BE2C (cell line): ENCODE results near the gene NRARP.
"Not testable (repeated sequence)": the region's sequence is repeated elsewhere in the genome, so short reads cannot be mapped to it uniquely, and the experiment has no call there.

Experiments used
- DNase-seq: peaks from one replicate; pipeline ENCODE4 v3.0.0-alpha.2; 2020
- H3K27me3 ChIP-seq: fragments of 250-450 bp; sonication (Bioruptor Pico); 2 replicates; pipeline ENCODE4 v1.5.1; 2020; ENCODE audit warnings: mild to moderate bottlenecking
- H3K36me3 ChIP-seq: fragments of 250-450 bp; sonication (Bioruptor Pico); 2 replicates; pipeline ENCODE4 v1.5.1; 2020; ENCODE audit warnings: mild to moderate bottlenecking
- H3K4me1 ChIP-seq: fragments of 250-450 bp; sonication (Bioruptor Pico); 2 replicates; pipeline ENCODE4 v1.5.1; 2020
- H3K4me3 ChIP-seq: 2 replicates; pipeline ENCODE4 v1.5.1; 2011; ENCODE audit warnings: low read depth, low read length
- H3K9me3 ChIP-seq: fragments of 250-450 bp; sonication (Bioruptor Pico); 2 replicates; pipeline ENCODE4 v1.5.1; 2020
- TF ChIP-seq, protein P1 (sequence below): IDR thresholded peaks from 2 replicates; pipeline ENCODE4 v1.5.1; 2012; ENCODE audit warnings: mild to moderate bottlenecking, low read depth, low read length

The NRARP gene

DNA sequence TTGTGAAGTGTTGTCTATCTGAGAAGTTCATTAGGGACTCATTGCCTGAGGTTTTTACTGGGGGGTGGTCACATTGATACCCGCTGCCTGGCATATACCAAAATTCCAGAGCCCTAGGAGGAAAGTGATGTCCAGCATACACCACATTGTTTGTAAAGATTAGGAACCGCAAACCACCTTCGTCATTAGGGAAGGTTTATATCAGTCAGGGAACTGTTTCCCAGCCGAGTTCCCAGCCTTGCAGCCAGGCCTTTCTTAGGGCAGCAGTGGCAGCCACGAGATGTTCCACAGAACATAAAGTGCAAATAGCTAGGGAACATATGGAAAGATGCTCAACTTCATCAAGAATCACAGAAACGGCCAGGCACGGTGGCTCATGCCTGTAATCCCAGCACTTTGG lies 40.4 kb upstream of the NRARP start:
- H3K36me3 ChIP-seq = no peaks in the 10 kb centered on the region
- no peaks in the 10 kb centered on the region for H3K4me1 ChIP-seq
- H3K9me3 ChIP-seq = peaks cover 4% of the 10 kb centered on the region; the same call in 1 of the 2 replicates
- no peak overlapping the region for H3K4me3 ChIP-seq
- no peaks in the 10 kb centered on the region for H3K27me3 ChIP-seq
- no peak for DNase-seq
- TF ChIP-seq, protein P1, sequence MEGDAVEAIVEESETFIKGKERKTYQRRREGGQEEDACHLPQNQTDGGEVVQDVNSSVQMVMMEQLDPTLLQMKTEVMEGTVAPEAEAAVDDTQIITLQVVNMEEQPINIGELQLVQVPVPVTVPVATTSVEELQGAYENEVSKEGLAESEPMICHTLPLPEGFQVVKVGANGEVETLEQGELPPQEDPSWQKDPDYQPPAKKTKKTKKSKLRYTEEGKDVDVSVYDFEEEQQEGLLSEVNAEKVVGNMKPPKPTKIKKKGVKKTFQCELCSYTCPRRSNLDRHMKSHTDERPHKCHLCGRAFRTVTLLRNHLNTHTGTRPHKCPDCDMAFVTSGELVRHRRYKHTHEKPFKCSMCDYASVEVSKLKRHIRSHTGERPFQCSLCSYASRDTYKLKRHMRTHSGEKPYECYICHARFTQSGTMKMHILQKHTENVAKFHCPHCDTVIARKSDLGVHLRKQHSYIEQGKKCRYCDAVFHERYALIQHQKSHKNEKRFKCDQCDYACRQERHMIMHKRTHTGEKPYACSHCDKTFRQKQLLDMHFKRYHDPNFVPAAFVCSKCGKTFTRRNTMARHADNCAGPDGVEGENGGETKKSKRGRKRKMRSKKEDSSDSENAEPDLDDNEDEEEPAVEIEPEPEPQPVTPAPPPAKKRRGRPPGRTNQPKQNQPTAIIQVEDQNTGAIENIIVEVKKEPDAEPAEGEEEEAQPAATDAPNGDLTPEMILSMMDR = no peak

DNA sequence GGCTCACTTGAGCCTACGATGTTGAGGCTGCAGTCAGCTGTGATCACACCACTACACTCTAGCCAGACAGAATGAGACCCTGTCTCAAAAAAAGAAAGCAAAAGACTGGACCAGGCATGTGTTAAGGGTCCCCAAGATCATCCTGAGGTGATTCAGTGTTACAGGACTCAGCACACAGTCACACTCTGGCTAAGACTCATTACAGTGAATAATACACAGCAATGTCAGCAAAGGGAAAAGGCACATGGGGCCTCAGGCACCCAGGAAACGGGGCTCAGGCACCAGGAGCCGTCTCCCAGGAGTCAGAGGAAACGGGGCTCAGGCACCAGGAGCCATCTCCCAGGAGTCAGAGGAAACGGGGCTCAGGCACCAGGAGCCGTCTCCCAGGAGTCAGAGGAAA lies 39.2 kb upstream of the NRARP start:
- no peaks in the 10 kb centered on the region for H3K36me3 ChIP-seq
- H3K4me3 ChIP-seq = no peak overlapping the region
- no peaks in the 10 kb centered on the region for H3K27me3 ChIP-seq
- H3K9me3 ChIP-seq = 0 out of 2 replicates have a peak, but pooled peaks cover 4% of the 10 kb centered on the region
- no peak for DNase-seq
- H3K4me1 ChIP-seq = no peaks in the 10 kb centered on the region
- TF ChIP-seq, protein P1 = no peak

DNA sequence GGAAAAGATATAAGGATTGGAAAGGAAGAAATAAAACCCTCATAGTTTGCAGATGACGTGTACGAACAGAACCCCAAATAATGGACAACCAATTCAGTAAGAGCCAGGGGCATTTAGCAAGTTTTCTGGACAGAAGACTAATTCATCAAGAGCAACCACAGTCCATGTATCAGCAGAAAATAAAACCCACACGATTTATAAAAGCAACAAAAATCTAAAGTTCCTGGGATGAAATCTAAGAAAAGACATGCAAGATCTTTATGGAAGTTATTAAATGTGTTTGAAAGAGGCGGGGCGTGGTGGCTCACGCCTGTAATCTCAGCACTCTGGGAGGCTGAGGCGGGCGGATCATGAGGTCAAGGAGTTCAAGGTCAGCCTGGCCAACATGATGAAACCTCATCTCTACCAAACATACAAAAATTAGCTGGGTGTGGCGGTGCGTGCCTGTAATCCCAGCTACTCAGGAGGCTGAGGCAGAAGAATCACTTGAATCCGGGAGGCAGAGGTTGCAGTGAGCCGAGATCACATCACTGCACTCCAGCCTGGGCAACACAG lies 37.9 kb upstream of the NRARP start:
- DNase-seq, H3K4me3 ChIP-seq, H3K36me3 ChIP-seq, H3K9me3 ChIP-seq, H3K27me3 ChIP-seq, H3K4me1 ChIP-seq: not testable (repeated sequence)

DNA sequence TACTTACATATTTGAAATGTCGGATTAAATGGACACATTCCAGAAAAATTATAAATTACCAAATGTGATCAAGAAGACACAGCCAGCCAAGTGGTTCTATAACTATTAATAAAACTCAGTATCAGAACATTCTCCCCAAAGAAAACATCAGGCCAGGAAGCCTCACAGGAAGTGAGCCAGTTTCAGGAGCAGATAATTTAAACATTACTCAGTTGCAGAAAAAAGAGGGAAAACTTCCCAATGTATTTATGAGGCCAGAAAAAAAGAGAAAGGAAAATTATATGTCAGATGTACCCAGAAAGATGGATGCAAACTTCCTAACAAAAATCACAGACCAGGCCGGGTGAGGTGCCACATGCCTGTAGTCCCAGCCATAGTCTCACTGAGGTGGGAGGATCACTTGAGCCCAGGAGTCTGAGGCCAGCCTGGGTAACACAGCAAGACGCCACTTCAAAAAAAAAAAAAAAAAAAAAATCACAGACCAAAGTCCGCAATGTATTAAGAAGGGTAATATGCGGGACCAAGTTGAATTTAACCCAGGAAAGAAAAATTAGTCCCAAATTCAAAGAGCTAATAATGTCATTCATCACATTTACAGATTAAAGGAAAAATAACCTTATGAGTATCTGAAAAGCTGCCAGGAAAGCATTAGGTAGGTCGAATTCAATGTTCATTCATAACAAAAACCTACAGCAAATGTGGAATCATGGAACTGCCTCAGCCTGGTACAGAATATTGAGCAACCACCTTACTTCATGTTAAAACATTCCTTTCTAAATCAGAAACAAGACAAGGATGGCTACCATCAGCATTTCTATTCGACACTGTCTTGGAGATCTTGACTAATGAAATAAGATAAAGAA lies 37.2 kb upstream of the NRARP start:
- H3K4me1 ChIP-seq = no peaks in the 10 kb centered on the region
- 0 out of 2 replicates have a peak, but pooled peaks cover 4% of the 10 kb centered on the region for H3K9me3 ChIP-seq
- no peaks in the 10 kb centered on the region for H3K36me3 ChIP-seq
- no peaks in the 10 kb centered on the region for H3K27me3 ChIP-seq
- TF ChIP-seq, protein P1 = no peak
- no peak for DNase-seq
- no peak overlapping the region for H3K4me3 ChIP-seq

DNA sequence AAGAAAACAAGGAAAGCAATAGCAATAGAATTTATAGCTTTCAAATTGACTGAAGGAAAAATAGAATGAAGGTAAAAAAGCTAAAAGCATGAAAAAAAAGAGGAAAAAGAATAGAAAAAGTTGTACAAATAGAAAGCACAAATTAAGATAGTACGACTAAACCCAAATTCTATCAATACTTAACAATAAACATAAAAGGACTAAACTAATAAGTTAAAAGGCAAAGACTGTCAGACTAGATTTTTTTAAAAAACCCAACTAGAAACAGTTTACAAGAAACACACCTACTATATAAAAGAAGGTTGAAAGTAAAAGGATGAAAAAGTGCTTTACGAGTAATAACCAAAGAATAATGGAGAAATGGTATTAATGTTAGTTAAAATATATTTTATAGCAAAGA lies 34.7 kb upstream of the NRARP start:
- no peaks in the 10 kb centered on the region for H3K36me3 ChIP-seq
- H3K9me3 ChIP-seq = no peaks in the 10 kb centered on the region
- DNase-seq = no peak
- H3K4me3 ChIP-seq = no peak overlapping the region
- H3K4me1 ChIP-seq = no peaks in the 10 kb centered on the region
- no peaks in the 10 kb centered on the region for H3K27me3 ChIP-seq
- TF ChIP-seq, protein P1 = no peak

DNA sequence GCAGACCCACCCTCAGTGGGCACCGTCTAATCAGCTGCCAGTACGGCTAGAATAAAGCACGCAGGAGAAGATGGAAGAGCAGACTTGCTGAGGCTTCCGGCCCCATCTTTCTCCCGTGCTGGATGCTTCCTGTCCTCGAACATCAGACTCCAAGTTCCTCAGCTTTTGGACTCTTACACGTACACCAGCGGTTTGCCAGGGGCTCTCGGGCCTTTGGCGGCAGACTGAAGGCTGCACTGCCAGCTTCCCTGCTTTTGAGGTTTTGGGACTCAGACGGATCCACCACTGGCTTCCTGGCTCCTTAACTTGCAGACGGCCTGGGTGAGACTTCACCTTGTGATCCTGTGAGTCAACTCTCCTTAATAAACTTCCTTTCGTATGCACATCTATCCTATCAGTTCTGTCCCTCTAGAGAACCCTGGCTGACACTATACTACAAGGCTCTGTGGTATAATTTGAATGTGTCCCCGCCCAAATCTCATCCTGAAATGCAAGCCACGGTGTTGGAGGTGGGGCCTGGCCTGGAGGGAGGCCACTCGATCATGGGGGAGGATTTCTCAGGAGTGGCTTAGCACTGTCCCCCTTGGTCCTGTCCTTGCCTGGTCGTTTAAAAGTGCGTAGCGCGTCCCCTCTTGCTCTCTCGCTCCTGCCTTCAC lies 31.1 kb upstream of the NRARP start:
- Histone ChIP-seq H3K27me3 (no peaks in the 10 kb centered on the region), H3K4me3 (no peak overlapping the region), H3K4me1 (no peaks in the 10 kb centered on the region), H3K9me3 (no peaks in the 10 kb centered on the region), H3K36me3 (no peaks in the 10 kb centered on the region)
- TF ChIP-seq, protein P1 = no peak
- no peak for DNase-seq
